ENCODE data around the gene SORCS2.

DNA sequence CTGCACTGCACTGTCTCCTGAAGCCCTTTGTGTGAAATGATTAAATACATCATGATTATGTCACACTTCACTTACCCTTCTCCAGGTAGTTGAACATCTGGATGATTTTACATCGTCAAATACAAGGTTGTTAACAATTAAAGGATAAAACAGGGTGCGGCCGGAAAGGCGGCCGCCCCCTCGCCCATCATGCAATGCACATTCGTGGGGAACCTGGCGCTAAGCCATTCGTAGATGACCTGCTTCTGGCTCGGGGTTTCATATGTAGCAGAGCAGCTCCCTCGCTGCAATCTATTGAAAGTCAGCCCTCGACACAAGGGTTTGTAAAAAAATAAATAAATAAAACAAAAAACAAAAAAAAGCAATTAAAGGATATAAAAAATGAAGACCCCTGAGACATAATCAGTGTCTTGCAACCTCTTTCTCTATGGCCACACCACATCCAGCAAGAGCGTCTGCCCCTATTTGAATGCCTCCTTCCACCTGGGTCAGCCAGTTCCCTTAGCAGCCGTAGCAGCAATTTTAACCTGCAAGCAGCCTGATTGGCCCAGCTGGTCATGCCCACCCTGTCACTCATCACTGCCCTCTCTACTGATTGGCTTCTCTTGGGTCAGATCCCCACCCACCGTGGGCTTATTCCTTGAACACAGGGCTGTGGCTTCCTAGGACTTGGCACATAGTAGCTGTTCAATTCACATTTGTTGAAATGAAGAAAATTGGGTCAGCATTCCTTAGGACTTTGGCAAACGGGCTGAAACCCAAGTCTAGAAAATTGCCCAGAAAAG lies 390.2 kb downstream of the SORCS2 start:
- no peak for TF ChIP-seq EZH2 (IDR thresholded peaks at IDR 0.05)
- no peak for TF ChIP-seq POLR2AphosphoS5 (IDR thresholded peaks at IDR 0.05; ENCODE audit: borderline replicate concordance, low read depth, low read length)

Measured in SK-N-MC (cell line).